GM12892 (cell line): ENCODE results near the gene TUT1. TPM values are rescaled to one million over a fixed set of nuclear protein-coding genes. Genes with fewer than 3 reads are reported as not detected.
"Not testable (repeated sequence)": the region's sequence is repeated elsewhere in the genome, so short reads cannot be mapped to it uniquely, and the experiment has no call there.

Source experiments
- DNase-seq: peaks from one replicate; pipeline ENCODE4 v3.0.0; 2011; ENCODE audit not compliant: insufficient read length
- FAIRE-seq: peaks from 2 replicates; lab custom pipeline; 2011; peaks lifted over from hg19 to GRCh38; lab: Jason Lieb, UNC
- POLR2A ChIP-seq: IDR thresholded peaks from 2 replicates; pipeline ENCODE4 v1.6.1; 2011; ENCODE audit warnings: low read depth, low read length, control low read depth
- POLR2AphosphoS5 ChIP-seq: IDR thresholded peaks from 2 replicates; pipeline ENCODE4 v1.6.1; 2011; ENCODE audit warnings: low read depth, low read length, control low read depth
- TAF1 ChIP-seq: IDR thresholded peaks from 2 replicates; pipeline ENCODE4 v1.6.1; 2011; ENCODE audit warnings: low read depth, mild to moderate bottlenecking, control low read depth, low read length, borderline replicate concordance
- polyA plus RNA-seq: library from polyadenylated mRNA; unstranded; fragments of >200 nt; gene quantifications from one replicate; pipeline ENCODE4 v1.2.1, GENCODE V29; 2012; ENCODE audit warnings: missing spikeins, inconsistent platforms; ENCODE audit not compliant: missing spikeins

Gene TUT1
- polyA plus RNA-seq = 13.1 TPM

GRCh38 chr11:62591448-62592145 lies at the start of gene TUT1:
TSS of gene TUT1 (minus strand) at chr11:62591523. CDS start at chr11:62591485, 38 bp downstream.
- DNase-seq (peak; percentile 92), FAIRE-seq (peak; percentile 100)
- TF ChIP-seq POLR2A = peak; percentile 98
- peak; percentile 91 for TF ChIP-seq TAF1
- peak; percentile 98 for TF ChIP-seq POLR2AphosphoS5

DNA sequence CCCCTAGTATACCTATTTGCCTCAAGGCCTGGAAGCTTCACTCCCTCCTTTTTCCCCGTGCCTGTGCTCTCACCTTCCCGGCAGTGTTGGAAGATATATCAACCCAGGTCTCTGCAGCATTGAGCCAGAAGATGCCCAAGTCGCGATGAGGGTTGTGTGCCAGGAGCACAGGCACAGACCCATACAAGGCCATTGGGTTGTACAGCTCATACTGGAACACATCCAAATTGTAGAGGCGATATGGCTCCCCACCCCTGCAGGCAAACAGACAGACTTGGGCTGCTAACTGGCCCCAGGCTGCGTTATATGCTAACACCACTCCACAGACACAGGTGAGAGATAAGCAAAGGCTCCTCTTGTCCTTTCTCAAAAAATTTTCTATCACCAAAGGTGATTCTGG lies 41.2 kb upstream of the TUT1 start:
- no peak for FAIRE-seq
- no peak for DNase-seq
- no peak for TF ChIP-seq POLR2AphosphoS5
- TF ChIP-seq POLR2A = no peak
- no peak for TF ChIP-seq TAF1

- TF ChIP-seq POLR2AphosphoS5 = no peak
- no peak for TF ChIP-seq TAF1
- no peak for TF ChIP-seq POLR2A
- no peak for DNase-seq
- no peak for FAIRE-seq
Measured at GRCh38 chr11:62627713-62628112, 36.4 kb upstream of the TUT1 start.

DNA sequence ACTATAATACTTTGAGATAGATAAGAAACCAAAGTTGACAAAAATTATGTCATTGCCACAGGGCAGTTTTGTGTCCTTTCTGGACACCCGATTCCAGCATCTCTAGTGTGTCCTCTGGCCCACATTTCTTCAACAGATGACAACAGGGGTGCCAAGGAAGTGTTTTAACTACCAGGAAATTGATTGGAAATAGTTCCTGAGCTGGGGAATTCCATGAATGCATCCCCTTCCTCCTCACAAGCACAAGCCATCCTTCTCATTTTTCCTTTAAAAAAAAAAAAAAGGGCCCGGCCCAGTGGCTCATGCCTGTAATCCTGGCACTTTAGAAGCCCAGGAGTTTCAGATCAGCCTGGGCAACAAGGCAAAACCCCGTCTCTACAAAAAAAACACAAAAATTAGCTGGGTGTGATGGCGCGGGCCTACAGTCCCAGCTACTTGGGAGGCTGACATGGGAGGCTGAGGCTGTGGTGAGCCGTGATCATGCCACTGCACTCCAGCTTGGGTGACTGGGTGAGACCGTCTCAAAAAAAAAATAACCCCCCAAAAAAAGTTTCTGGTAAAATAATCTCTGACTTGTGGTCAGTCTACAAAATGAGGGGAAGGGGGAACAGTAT lies 31.3 kb upstream of the TUT1 start:
- FAIRE-seq (no peak), DNase-seq (no peak)
- TF ChIP-seq TAF1 = no peak
- TF ChIP-seq POLR2A = no peak
- no peak for TF ChIP-seq POLR2AphosphoS5

- TF ChIP-seq TAF1 (no peak), POLR2A (peak; percentile 87), POLR2AphosphoS5 (peak; percentile 87)
- FAIRE-seq = peak; percentile 99
- peak; percentile 99 for DNase-seq
Measured at GRCh38 chr11:62621567-62622470, 30.5 kb upstream of the TUT1 start, which contains the start of gene B3GAT3. TSS of gene B3GAT3 (minus strand) at chr11:62621986. CDS start at chr11:62621947, 39 bp downstream.

- TF ChIP-seq TAF1 (no peak), POLR2A (no peak), POLR2AphosphoS5 (no peak)
- FAIRE-seq (peak; percentile 50), DNase-seq (no peak)
Measured at GRCh38 chr11:62621027-62621566, 29.8 kb upstream of the TUT1 start.

GRCh38 chr11:62616957-62617356 lies 25.6 kb upstream of the TUT1 start:
- FAIRE-seq, DNase-seq: not testable (repeated sequence)

DNA sequence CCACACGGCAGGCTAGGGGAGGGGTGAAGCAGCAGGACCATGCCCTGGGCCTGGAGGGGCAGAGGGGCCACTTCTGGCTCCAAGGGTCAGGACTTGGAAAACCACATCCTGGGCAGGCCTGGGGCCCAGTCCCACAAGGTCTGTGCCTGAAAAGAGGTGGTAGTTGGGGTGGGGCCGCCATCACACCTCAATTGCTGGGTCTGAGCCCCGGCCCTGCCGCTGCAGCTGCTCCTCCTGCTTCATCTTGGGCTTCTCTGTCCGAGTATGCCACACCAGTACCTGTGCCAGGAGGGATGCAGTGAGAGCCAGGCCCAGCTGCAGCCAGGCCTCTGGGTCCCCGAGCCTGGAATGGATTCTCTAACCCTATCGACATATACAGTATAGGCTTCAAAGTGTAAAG lies 24.2 kb upstream of the TUT1 start:
- FAIRE-seq (no peak), DNase-seq (no peak)
- no peak for TF ChIP-seq POLR2A
- no peak for TF ChIP-seq POLR2AphosphoS5
- no peak for TF ChIP-seq TAF1

GRCh38 chr11:62614275-62614674 lies 23.0 kb upstream of the TUT1 start:
- DNase-seq (no peak), FAIRE-seq (no peak)
- TF ChIP-seq POLR2A = no peak
- TF ChIP-seq POLR2AphosphoS5 = no peak
- TF ChIP-seq TAF1 = no peak

- DNase-seq = no peak
- no peak for TF ChIP-seq TAF1
- TF ChIP-seq POLR2AphosphoS5 = no peak
- no peak for TF ChIP-seq POLR2A
- FAIRE-seq = no peak
Measured at GRCh38 chr11:62613291-62613778, 22.0 kb upstream of the TUT1 start.

DNA sequence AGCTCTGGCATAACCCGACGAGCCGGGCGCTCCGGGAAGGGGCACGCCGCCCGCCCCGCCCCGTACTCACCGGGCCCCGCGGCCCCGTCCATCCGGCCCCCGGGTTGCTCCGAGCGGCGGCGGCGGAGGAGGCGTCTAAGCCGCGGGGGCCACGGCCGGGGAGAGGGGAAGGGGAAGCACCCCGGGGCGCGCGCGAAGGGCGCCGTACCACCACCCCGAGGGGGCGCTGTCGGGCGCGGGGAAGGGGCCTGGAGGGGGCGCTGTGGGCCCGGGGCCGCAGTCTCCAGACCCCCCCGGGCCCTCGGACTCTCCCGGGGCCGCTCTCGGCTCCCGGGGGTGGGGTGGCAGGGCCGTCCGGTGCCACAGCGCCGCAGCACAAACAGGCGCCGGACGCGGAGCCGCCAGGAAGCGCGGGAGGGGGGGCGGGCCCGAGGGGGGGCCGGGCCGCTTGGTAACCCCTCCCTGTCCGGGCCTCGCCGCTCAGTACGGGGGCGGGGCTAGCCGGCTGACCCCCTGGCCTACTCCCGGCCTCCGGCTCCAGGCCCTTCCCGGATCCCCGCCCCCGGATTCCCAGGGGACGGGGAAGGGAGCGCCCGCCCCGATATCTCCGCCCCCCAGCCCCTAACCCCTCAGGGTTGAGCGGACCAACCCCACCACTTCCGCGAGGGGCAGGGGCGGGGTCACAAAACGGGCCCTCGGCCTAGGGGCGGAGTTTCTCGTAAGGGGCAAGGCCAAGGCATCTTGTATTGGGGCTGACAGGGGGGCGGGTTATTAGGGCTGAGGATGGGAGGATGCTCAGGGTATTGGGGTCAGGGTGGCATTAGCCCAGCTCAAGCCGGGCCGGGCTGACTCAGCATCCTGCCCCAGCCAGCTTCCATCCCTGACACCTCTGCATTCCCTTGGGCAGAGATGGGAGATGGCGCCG lies 21.3 kb upstream of the TUT1 start, which contains the start of the genes EML3 and ROM1:
Gene EML3, minus strand, starts transcription at position 410 of the 925 bp plus-strand sequence. Its CDS starts 318 bp downstream, at position 92.
Gene ROM1, plus strand, starts transcription at position 892 of the 925 bp plus-strand sequence. Its CDS starts 25 bp downstream, at position 917.
- TF ChIP-seq POLR2AphosphoS5 (no peak), TAF1 (no peak), POLR2A (peak; percentile 22; the same call in 1 of the 2 replicates)
- peak; percentile 100 for FAIRE-seq

More for the DNA sequence above, 21.3 kb upstream of the TUT1 start, which contains the start of the genes EML3 and ROM1:
- peak; percentile 96 for DNase-seq
